Stomach (tissue), 9 donors: ENCODE results near the gene NFKBIZ. TPM values are rescaled to one million over a fixed set of nuclear protein-coding genes. Genes with fewer than 3 reads are reported as not detected.

Source experiments
- DNase-seq, 2 donors: peaks; one replicate each; pipeline versions ENCODE4 v3.0.0 to v3.0.0-alpha.2; 2013 to 2019
- H3K27ac ChIP-seq, 5 donors: fragments of 200-600 bp in 4 of 5; sonication (generic) in 4 of 5; one replicate each; pipeline ENCODE4 v1.5.1; 2013 to 2019; ENCODE audit warnings: mild to moderate bottlenecking in 1 of 5, moderate library complexity in 1 of 5
- H3K27me3 ChIP-seq, 3 donors: fragments of 200-600 bp; sonication (generic); one replicate each; pipeline ENCODE4 v1.5.1; 2017 to 2019; ENCODE audit warnings: mixed run types in 1 of 3
- H3K36me3 ChIP-seq, 4 donors: fragments of 200-600 bp; sonication (generic); 1 replicate in 3 of 4; 2 replicates in 1 of 4; pipeline ENCODE4 v1.5.1; 2016 to 2019
- H3K4me1 ChIP-seq, 4 donors: fragments of 200-600 bp; sonication (generic); one replicate each; pipeline ENCODE4 v1.5.1; 2016 to 2019
- H3K4me3 ChIP-seq, 4 donors: fragments of 200-600 bp; sonication (generic) in 3 of 4; one replicate each; pipeline ENCODE4 v1.5.1; 2016 to 2019; ENCODE audit warnings: mild to moderate bottlenecking in 1 of 4
- H3K9me3 ChIP-seq, 4 donors: fragments of 200-600 bp; sonication (generic); one replicate each; pipeline ENCODE4 v1.5.1; 2016 to 2019
- EP300 ChIP-seq: sonication (generic); formaldehyde crosslinking; IDR thresholded peaks from one replicate; pipeline ENCODE4 v1.6.1; 2017; ENCODE audit warnings: antibody characterized with exemption
- POLR2A ChIP-seq, 4 donors: fragments of 450-650 bp; IDR thresholded peaks; one replicate each; pipeline ENCODE4 v1.6.1; 2016; ENCODE audit warnings: antibody characterized with exemption in 4 of 4, control low read depth in 2 of 4, mild to moderate bottlenecking in 1 of 4, moderate library complexity in 1 of 4
- POLR2AphosphoS5 ChIP-seq, 3 donors: sonication (generic); formaldehyde crosslinking; IDR thresholded peaks; one replicate each; pipeline ENCODE4 v1.6.1; 2016; ENCODE audit warnings: antibody characterized with exemption in 3 of 3
- WGBS, 5 donors: extraction: QIAGEN DNeasy Blood & Tissue Kit in 3 of 5; methylation state at CpG; one replicate each; pipeline versions ENCODE4 v1.1.5 to v1.1.7; 2013 to 2018; 5-methylcytosine and 5-hydroxymethylcytosine counted together
- intact Hi-C: fragments of 100-400 bp; cut with DNase I; formaldehyde crosslinking; loops from one replicate; pipeline ENCODE4 v1.15.1; 2023; ENCODE audit warnings: low total_unique reads
- polyA plus RNA-seq, 3 donors: library from polyadenylated mRNA; stranded (reverse); fragments of 200-250 nt; gene quantifications; one replicate each; pipeline ENCODE4 v1.2.3, GENCODE V29; 2013
- total RNA-seq, 5 donors: library from RNA; depleted of rRNA; stranded (reverse); fragments of >200 nt; gene quantifications; one replicate each; pipeline versions ENCODE4 v1.1.0 to v1.2.3, GENCODE V29; 2014 to 2016
- TF ChIP-seq, protein P1 (sequence below), 7 experiments: fragments of 450-650 bp in 4 of 7; fragments of 200-600 bp in 3 of 7; sonication (generic) in 3 of 7; IDR thresholded peaks; one replicate each; pipeline ENCODE4 v1.5.1; 2016 to 2019; ENCODE audit warnings: antibody characterized with exemption in 7 of 7, control low read depth in 2 of 7, mild to moderate bottlenecking in 1 of 7
- donor health status: healthy with polysubstance abuse.
- donor health status: Bipolar disorder and iron deficiency.
- donor health status: healthy.

The NFKBIZ gene
- total and polyA plus RNA-seq, 8 donors = 11.5 to 199 (median 52.7) TPM

DNA sequence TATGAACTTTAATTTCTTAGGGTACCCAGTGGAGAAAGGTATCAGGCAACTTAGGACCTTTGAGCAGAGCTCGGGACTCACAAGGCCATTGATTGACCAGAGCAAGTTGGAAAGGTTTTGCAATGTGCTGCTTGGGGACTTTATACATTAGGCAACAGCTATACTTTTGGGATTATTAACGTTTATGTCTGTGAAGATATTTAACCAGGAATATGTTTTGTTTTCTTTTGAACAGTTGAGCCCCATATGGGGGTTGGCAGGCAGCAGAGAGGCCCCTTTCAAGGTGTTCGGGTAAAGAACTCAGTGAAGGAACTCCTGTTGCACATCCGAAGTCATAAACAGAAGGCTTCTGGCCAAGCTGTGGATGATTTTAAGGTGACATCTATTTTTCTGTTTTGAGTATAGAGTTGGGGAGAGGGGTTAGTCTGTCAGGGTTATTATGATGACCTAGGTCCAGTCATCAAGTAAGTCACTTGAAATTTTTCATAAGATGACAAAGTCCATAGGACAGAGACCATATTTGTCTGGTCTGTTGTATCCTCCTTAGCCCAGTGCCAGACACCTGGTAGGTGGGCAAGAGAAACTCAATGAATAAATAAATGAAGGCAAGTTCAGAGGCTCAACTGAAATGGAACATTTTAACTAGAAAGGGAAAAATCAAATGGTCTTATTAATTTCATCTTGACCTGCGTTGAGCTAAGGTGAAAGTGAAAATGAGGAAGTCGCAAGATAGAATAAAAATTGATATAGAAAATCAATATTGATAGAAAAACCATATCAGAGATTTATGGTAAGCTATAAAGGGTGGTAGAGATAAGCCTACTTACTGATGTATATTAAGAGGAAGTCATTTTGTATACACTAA is 2.8 kb downstream of the NFKBIZ start:
- Histone ChIP-seq H3K4me1 (peaks cover 42 to 78% (median 63%) of the 10 kb centered on the region in 4 donors), H3K27ac (peak overlapping the region; percentile 72 to 100 (median 100)), H3K36me3 (peaks cover 45 to 55% (median 54%) of the 10 kb centered on the region in 4 donors), H3K27me3 (no peaks in the 10 kb centered on the region), H3K9me3 (no peaks in the 10 kb centered on the region), H3K4me3 (peak overlapping the region; percentile 62 to 97 (median 84))
- DNase-seq = no peak
- TF ChIP-seq POLR2AphosphoS5 (IDR thresholded peaks at IDR 0.05) (peak in 1 of 3 donors; percentile 2), EP300 (no peak), POLR2A (IDR thresholded peaks at IDR 0.05) (no peak)
- TF ChIP-seq, protein P1, sequence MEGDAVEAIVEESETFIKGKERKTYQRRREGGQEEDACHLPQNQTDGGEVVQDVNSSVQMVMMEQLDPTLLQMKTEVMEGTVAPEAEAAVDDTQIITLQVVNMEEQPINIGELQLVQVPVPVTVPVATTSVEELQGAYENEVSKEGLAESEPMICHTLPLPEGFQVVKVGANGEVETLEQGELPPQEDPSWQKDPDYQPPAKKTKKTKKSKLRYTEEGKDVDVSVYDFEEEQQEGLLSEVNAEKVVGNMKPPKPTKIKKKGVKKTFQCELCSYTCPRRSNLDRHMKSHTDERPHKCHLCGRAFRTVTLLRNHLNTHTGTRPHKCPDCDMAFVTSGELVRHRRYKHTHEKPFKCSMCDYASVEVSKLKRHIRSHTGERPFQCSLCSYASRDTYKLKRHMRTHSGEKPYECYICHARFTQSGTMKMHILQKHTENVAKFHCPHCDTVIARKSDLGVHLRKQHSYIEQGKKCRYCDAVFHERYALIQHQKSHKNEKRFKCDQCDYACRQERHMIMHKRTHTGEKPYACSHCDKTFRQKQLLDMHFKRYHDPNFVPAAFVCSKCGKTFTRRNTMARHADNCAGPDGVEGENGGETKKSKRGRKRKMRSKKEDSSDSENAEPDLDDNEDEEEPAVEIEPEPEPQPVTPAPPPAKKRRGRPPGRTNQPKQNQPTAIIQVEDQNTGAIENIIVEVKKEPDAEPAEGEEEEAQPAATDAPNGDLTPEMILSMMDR (IDR thresholded peaks at IDR 0.05) = no peak
- 29 to 50% (median 40%) methylated on average over 6 of the region's 6 CpGs for WGBS, 5 donors
- intact Hi-C loops = no loop called here

DNA sequence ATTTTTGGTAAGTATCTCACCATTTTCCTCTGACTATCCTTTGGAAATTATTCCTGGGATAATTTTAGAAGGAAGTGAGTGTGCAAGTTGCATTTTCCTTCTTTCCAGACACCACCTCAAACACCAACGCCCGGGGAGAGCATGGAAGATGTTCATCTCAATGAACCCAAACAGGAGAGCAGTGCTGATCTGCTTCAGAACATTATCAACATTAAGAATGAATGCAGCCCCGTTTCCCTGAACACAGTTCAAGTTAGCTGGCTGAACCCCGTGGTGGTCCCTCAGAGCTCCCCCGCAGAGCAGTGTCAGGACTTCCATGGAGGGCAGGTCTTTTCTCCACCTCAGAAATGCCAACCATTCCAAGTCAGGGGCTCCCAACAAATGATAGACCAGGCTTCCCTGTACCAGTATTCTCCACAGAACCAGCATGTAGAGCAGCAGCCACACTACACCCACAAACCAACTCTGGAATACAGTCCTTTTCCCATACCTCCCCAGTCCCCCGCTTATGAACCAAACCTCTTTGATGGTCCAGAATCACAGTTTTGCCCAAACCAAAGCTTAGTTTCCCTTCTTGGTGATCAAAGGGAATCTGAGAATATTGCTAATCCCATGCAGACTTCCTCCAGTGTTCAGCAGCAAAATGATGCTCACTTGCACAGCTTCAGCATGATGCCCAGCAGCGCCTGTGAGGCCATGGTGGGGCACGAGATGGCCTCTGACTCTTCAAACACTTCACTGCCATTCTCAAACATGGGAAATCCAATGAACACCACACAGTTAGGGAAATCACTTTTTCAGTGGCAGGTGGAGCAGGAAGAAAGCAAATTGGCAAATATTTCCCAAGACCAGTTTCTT is 3.9 kb downstream of the NFKBIZ start:
- peak in 2 of 3 donors; percentile 22 to 54 for TF ChIP-seq POLR2AphosphoS5 (IDR thresholded peaks at IDR 0.05)
- TF ChIP-seq EP300 = no peak
- TF ChIP-seq, protein P1 (IDR thresholded peaks at IDR 0.05) = no peak
- H3K9me3 ChIP-seq = no peaks in the 10 kb centered on the region
- peaks cover 36 to 78% (median 61%) of the 10 kb centered on the region in 4 donors for H3K4me1 ChIP-seq
- H3K27ac ChIP-seq = peak overlapping the region; percentile 34 to 100 (median 96)
- H3K4me3 ChIP-seq = peak overlapping the region; percentile 6 to 97 (median 70)
- 50 to 74% (median 64%) methylated on average over 8 of the region's 8 CpGs for WGBS, 5 donors
- H3K36me3 ChIP-seq = peaks cover 57 to 67% (median 65%) of the 10 kb centered on the region in 4 donors
- intact Hi-C loops = no loop called here
- DNase-seq = no peak
- H3K27me3 ChIP-seq = no peaks in the 10 kb centered on the region

DNA sequence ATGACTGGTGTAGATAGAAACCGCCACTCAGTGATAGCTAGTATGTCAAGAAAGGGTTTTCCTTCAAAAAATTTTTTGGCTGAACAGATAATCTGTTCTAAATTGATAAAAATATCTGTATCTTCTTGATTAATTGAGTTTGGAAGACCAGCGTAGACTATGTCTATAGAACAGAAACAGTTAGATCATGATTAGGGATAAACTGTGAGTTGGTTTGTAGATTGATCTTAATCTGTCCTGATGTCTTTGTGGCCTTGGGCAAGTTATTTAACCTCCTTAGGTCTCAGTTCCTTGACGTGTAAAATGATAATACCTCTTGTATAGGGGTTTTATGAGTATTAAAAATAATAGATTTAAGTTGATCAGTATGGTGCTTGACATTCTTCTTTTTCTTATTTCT is 4.7 kb downstream of the NFKBIZ start:
- peak overlapping the region in 2 of 4 donors; percentile 62 to 79 for H3K4me3 ChIP-seq
- intact Hi-C loops = no loop called here
- 46 to 73% (median 58%) methylated on average over 3 of the region's 3 CpGs for WGBS, 5 donors
- no peaks in the 10 kb centered on the region for H3K27me3 ChIP-seq
- peaks cover 62 to 74% (median 73%) of the 10 kb centered on the region in 4 donors for H3K36me3 ChIP-seq
- DNase-seq = no peak
- no peak for TF ChIP-seq POLR2AphosphoS5 (IDR thresholded peaks at IDR 0.05)
- H3K9me3 ChIP-seq = no peaks in the 10 kb centered on the region
- H3K27ac ChIP-seq = peak overlapping the region in 4 of 5 donors; percentile 60 to 100 (median 98)
- H3K4me1 ChIP-seq = peaks cover 35 to 77% (median 59%) of the 10 kb centered on the region in 4 donors

DNA sequence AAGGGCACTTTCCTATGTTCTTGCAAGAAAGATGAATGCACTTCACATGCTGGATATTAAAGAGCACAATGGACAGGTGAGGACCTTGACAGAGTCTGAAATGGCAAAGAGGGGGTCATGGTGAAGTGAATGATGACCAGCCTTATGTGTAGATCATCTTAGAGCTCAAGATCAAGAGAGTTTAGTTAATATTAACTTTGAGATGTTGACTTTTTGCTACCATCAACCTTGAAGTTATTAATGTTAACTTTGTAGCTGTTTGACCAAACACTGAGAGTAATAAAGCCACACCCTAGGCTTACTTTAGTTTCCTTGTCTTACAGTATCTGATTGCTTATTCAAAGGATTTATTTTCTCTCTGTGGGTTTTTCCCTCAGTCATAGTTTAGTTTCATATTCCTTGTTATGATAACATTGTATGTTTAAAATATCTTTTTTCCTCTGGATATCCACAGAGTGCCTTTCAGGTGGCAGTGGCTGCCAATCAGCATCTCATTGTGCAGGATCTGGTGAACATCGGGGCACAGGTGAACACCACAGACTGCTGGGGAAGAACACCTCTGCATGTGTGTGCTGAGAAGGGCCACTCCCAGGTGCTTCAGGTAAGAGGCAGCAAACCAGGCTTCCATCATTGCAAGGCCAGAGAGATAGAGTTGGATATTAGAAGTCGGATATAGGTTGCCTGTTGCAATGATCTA is 5.4 kb downstream of the NFKBIZ start:
- intact Hi-C loops = no loop called here
- no peaks in the 10 kb centered on the region for H3K27me3 ChIP-seq
- H3K4me3 ChIP-seq = peak overlapping the region in 2 of 4 donors; percentile 26 to 79
- peaks cover 35 to 78% (median 62%) of the 10 kb centered on the region in 4 donors for H3K4me1 ChIP-seq
- 38 to 82% (median 42%) methylated on average over 2 of the region's 2 CpGs for WGBS, 5 donors
- H3K9me3 ChIP-seq = no peaks in the 10 kb centered on the region
- H3K36me3 ChIP-seq = peaks cover 70 to 82% (median 80%) of the 10 kb centered on the region in 4 donors
- TF ChIP-seq, protein P1 (IDR thresholded peaks at IDR 0.05) = no peak
- TF ChIP-seq POLR2AphosphoS5 (IDR thresholded peaks at IDR 0.05) = peak in 2 of 3 donors; percentile 49 to 69
- peak overlapping the region; percentile 60 to 100 (median 96) for H3K27ac ChIP-seq
- DNase-seq = peak; percentile 55 to 71
